A549 treated with GW870086 at 1 μM for 4 hours (cell line): Measurements from ENCODE around the gene CYP4A11. TPM values are rescaled to one million over a fixed set of nuclear protein-coding genes. Genes with fewer than 3 reads are reported as not detected.

Experiments used
- total RNA-seq: library from RNA; stranded (reverse); fragments of 200-300 nt; extraction: Qiagen RNA extraction; gene quantifications from 5 replicates; pipeline ENCODE4 v1.2.3, GENCODE V29; 2022; ENCODE audit warnings: low read depth

Gene CYP4A11
- not detected in 5 replicates for total RNA-seq

GRCh38 chr1:46941135-46941694, at the start of gene CYP4A11:
Gene CYP4A11, minus strand, starts transcription at chr1:46941476. Its CDS starts 43 bp downstream, at chr1:46941433.

Other genes with a start within 250 kb of the CYP4A11 start
- 20.8 to 29.6 TPM (median 28.4 TPM) in 5 replicates for gene EFCAB14, start 222.4 kb downstream of the CYP4A11 start, total RNA-seq
- not detected in 5 replicates for gene CYP4B1, start 142.4 kb downstream of the CYP4A11 start, total RNA-seq
- 0.11 TPM in 1 of 5 replicates, not detected in the others for gene CYP4X1, start 82.2 kb upstream of the CYP4A11 start, total RNA-seq
- not detected in 5 replicates for gene CYP4Z1, start 125.8 kb upstream of the CYP4A11 start, total RNA-seq
- not detected in 5 replicates for gene CYP4A22, start 196.0 kb upstream of the CYP4A11 start, total RNA-seq
- 6.2 to 9.4 TPM (median 8.5 TPM) in 5 replicates for gene PDZK1IP1, start 248.6 kb upstream of the CYP4A11 start, total RNA-seq